Kidney tubule cell (primary cell): ENCODE results near the gene INPP5D.
"Not testable (repeated sequence)": the region's sequence is repeated elsewhere in the genome, so short reads cannot be mapped to it uniquely, and the experiment has no call there.

Experiments
- DNase-seq: peaks from one replicate; pipeline ENCODE4 v3.0.0-alpha.2; 2018; ENCODE audit warnings: low spot score

INPP5D gene

GRCh38 chr2:233053928-233054784 is 6.0 kb upstream of the INPP5D start:
- DNase-seq: peak; percentile 62

GRCh38 chr2:233055362-233055761 is 4.8 kb upstream of the INPP5D start:
- no peak for DNase-seq

- DNase-seq: no peak
Observed at GRCh38 chr2:233056961-233057605, 3.1 kb upstream of the INPP5D start.

GRCh38 chr2:233058717-233059546 is 1.2 kb upstream of the INPP5D start:
- DNase-seq: no peak

GRCh38 chr2:233059547-233059796 is 670 bp upstream of the INPP5D start:
- DNase-seq: no peak

GRCh38 chr2:233060501-233060979 is 398 bp downstream of the INPP5D start:
- no peak for DNase-seq

GRCh38 chr2:233060980-233061590 is 943 bp downstream of the INPP5D start:
- DNase-seq: no peak

GRCh38 chr2:233061591-233062450 is 1.7 kb downstream of the INPP5D start:
- DNase-seq: no peak

- DNase-seq: no peak
Observed at GRCh38 chr2:233062451-233062850, 2.3 kb downstream of the INPP5D start.

- no peak for DNase-seq
Observed at GRCh38 chr2:233062946-233063268, 2.8 kb downstream of the INPP5D start.

GRCh38 chr2:233063269-233063975 is 3.3 kb downstream of the INPP5D start:
- no peak for DNase-seq

GRCh38 chr2:233063976-233064411 is 3.9 kb downstream of the INPP5D start:
- DNase-seq: no peak

- DNase-seq: no peak
Observed at GRCh38 chr2:233064530-233065199, 4.5 kb downstream of the INPP5D start.

GRCh38 chr2:233065200-233065589 is 5.1 kb downstream of the INPP5D start:
- not testable (repeated sequence) for DNase-seq

GRCh38 chr2:233065954-233066470 is 5.9 kb downstream of the INPP5D start:
- no peak for DNase-seq

- no peak for DNase-seq
Observed at GRCh38 chr2:233068762-233069418, 8.7 kb downstream of the INPP5D start.

GRCh38 chr2:233072838-233073237 is 12.7 kb downstream of the INPP5D start:
- no peak for DNase-seq

- no peak for DNase-seq
Observed at GRCh38 chr2:233074106-233074505, 14.0 kb downstream of the INPP5D start.
